NCI-H1436 treated with DMSO at 0.1 percent for 48 hours (cell line): Measurements from ENCODE around the gene CASP14.
"Not testable (repeated sequence)": the region's sequence is repeated elsewhere in the genome, so short reads cannot be mapped to it uniquely, and the experiment has no call there.

ENCODE experiments used
- DNase-seq: peaks from one replicate; lab custom pipeline; 2025; lab: John Stamatoyannopoulos, UW

The CASP14 gene

DNA sequence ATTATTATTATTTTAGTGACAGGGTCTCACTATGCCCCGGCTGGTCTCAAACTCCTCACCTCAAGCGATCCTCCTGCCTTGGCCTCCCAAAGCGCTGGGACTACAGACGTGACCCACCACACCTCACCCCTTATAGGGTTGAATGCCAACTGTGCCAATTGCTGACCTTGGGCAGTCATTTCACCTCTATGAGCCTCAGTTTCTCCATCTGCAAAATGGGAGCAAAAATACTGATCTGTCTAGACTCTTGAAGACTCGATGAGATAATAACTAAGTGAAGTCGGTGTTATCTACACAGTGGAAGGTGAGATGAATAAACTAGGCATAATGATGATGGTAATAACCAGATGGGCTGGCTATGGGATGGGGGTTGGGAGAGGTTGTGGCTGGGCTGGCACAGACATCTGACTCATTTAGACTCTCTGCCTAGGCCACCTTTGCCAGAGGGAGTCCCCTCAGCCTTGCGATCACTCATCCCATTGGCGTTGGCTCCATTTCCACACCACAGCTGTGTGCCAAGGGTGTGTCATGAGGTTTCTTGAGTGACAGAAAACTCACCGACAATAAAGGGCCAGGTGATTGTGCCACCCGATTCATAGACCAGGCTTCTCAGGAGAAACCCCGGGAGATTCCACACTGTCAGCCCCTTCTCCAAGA lies at the start of gene CASP14:
CASP14 (plus strand) TSS at position 596 of the 657 bp plus-strand sequence. CDS start 2,772 bp downstream, outside the sequence.
- no peak for DNase-seq

- no peak for DNase-seq
These were observed 41.0 kb upstream of the CASP14 start for GRCh38 chr19:15008308-15008707.

GRCh38 chr19:15010501-15011300 lies 38.6 kb upstream of the CASP14 start:
- DNase-seq = no peak

DNA sequence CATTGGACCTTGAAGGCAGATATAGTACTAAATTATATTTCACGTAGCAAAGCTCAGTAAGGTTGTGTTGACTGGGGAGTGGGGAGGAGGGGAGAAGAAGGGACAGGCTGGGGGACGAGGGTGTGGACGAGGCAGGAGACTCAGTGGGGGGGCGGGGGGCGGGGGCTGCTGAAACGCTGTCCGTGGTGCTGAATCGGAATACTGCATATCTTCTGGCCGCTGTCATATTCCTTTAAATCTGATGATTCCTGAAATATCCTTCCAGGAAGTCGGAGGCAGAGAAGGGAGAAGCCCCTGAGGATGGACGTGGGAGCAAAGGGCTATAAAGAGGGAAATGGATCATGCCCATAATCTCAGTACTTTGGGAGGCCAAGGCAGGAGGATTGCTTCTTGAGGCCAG lies 34.7 kb upstream of the CASP14 start:
- no peak for DNase-seq

DNA sequence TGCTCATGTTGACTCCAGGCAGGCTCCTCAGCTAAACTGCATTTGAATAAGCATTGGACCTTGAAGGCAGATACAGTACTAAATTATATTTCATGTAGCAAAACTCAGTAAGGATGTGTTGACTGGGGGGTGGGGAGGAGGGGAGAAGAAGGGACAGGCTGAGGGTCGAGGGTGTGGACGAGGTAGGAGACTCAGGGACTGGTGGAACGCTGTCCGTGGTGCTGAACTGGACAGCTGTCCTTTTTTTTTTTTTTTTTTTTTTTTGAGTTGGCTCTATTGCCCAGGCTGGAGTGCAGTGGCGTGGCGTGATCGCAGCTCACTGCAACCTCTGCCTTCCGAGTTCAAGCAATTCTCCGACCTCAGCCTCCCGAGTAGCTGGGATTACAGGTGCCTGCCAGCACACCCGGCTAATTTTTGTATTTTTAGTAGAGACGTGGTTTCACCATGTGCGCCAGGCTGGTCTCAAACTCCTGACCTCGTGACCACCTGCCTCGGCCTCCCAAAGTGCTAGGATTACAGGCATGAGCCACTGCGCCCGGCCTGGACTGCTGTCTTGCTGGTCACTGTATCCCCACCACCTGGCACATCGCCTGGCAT lies 33.2 kb upstream of the CASP14 start:
- DNase-seq = no peak

GRCh38 chr19:15018836-15019235 lies 30.4 kb upstream of the CASP14 start:
- not testable (repeated sequence) for DNase-seq

DNA sequence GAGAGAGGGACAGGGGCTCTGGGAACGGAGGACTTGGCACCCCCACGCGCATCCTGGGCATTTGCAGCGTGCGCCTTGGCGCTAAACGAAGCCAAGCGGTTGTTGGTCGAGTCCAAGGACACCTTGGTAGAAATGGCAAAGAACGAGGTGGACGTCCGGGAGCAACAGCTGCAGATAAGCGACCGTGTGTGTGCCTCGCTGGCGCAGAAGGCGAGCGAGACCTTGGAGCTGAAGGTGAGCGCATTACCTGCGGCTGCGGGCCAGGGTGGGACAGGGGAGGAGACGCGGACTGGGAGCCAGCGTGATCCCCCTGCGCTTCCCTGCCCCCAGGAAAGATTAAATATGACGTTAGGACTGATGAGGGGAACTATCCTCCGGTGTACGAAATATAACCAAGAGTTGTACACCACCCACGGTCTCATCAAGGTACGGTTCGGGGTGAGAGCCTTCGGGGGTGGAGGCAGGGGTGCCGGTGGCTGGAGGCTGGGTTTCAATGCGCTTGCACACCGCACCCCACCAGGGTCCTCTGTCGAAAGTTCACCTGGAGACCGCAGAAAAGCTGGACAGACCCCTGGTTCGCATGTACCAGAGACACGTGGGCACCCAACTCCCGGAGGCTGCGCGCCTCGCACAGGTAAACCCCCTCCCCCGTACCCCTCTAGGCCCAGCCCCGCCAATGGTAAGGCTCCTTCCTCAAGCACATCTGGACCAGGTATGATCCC lies 27.8 kb upstream of the CASP14 start:
- DNase-seq = no peak

DNA sequence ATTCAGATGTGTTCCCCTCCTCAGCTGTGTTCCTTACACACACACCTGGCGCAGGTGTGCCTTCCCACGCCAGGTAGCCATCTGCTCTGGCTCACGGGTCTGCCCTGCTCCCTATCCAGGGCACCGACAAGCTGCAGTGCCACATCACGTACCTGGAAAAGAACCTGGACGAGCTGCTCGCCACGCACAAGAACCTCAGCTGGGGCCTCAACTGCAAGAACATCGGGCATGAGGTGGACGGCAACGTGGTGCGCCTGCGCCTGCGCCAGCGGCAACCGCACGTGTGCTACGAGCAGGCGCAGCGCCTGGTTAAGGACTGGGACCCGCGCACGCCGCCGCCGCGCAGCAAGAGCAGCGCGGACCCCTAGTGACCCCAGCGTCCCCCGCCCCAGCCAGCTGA lies 26.5 kb upstream of the CASP14 start:
- DNase-seq = no peak

- DNase-seq = no peak
These were observed 24.1 kb upstream of the CASP14 start for GRCh38 chr19:15025217-15025616.

- no peak for DNase-seq
These were observed 20.8 kb upstream of the CASP14 start for GRCh38 chr19:15028490-15028889.

- no peak for DNase-seq
These were observed 17.6 kb upstream of the CASP14 start for GRCh38 chr19:15031675-15032074.

DNA sequence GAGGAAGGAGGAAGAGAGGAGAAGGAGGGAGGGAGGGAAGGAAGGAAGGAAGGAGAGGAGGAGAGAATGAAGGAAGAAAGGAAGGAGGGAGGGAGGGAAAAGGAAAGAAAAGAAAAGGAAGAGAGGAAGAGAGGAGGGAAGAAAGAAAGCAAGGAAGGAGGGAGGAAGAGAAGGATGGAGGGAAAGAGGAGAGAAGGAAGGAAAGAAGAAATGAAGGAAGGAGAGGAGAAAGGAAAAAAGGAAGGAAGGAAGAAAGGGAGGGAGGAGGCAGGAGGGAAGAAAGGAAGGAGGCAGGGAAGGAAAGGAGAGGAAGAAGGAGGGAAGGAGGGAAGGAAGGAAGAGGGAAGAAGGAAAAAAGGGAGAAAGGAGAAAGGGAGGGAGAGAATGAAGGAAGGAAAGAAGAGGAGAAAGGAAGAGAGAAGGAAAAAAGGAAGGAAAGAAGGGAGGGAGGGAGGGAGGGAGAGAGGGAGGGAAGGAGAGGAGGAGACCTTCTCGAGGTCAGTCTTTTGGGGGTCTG lies 13.4 kb upstream of the CASP14 start:
- DNase-seq = no peak

DNA sequence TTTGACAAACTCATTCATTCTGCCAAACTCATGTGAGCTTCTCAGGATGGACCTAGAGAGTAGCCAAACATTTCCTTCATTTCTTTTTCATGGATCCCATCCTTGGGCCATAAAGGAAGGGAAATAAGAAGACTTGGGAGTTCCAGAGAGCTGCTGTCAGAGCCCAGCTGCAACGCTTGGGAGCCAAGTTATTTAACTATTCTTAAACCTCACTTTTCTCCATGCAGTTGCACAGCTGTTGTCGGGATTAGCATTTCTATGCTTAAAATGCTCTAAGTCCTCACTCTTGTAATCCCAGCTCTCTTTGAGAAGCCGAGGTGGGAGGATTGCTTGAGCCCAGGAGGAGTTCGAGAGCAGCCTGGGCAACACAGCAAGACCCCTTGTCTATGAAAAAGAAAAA lies 11.7 kb upstream of the CASP14 start:
- DNase-seq = no peak

DNA sequence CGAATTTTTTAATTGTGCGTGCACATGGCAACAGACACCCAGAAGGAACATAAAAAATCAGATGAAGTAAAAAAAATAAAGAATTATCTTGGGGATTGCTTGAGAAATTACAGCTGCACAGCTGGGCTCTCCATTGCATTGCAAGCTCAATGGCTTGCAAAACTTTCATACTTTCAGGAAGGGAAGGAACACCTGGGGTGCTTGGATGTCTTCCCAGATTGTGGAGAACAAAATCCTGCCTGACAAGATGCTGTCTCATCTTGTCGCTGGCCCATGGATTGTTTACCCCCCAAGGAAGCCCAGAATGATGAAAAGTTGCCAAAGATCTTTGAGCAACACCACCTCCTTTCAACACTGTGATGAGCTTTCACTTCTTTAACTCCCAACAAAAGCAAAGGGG lies 11.0 kb upstream of the CASP14 start:
- no peak for DNase-seq

GRCh38 chr19:15042003-15042402 lies 7.3 kb upstream of the CASP14 start:
- no peak for DNase-seq

- no peak for DNase-seq
These were observed 6.5 kb upstream of the CASP14 start for GRCh38 chr19:15042826-15043225.

- no peak for DNase-seq
These were observed 3.8 kb upstream of the CASP14 start for GRCh38 chr19:15045506-15045905.

DNA sequence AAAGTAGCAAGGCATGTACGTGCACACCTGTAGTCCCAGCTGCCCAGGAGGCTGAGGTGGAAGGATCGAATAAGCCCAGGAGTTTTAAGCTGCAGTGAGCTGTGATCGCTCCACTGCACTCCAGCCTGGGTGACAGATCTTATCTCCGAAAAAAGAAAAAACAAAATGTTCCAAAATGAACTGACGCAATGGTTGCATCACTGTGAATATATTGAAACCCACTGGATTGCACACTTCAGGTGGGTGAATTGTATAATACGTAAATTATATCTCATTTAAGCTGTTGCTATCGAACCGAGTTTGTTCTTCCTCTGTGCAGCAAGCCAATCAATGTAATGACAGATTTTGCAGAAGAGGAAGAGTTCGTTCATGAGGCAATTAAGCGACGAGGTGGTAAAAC lies 1.6 kb upstream of the CASP14 start:
- DNase-seq = no peak

GRCh38 chr19:15048128-15048527 lies 1.2 kb upstream of the CASP14 start:
- DNase-seq = no peak

- no peak for DNase-seq
These were observed 1.4 kb downstream of the CASP14 start for GRCh38 chr19:15050639-15051038.

GRCh38 chr19:15062036-15062435 lies 12.8 kb downstream of the CASP14 start:
- no peak for DNase-seq

DNA sequence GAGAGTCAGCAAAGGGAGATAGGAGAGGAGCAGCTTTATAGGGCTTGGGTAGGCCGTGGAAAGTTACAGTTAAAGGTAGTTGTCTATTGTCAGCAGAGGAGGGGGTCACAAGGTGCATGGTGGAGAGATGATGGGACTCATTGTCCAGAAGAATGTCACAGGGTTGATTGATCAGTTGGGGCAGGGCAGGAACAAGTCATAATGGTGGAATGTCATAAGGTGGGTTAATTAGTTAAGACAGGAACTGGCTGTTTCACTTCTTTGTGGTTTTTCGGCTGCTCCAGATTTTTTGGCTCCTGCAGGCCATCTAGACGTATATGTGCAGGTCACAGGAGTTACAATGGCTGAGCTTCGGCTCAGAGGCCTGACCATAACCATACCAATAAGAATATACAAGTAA lies 21.1 kb downstream of the CASP14 start:
- not testable (repeated sequence) for DNase-seq
